Gastrocnemius medialis (tissue), 4 donors: ENCODE measurements around the gene GMNC. TPM values are rescaled to one million over a fixed set of nuclear protein-coding genes. Genes with fewer than 3 reads are reported as not detected.

ENCODE experiments used
- ATAC-seq, 2 donors: fragments of 150-250 bp; one replicate each; pipeline ENCODE4 v1.9.1; 2016
- DNase-seq, 2 donors: peaks; one replicate each; pipeline ENCODE4 v3.0.0-alpha.2; 2019
- H3K27ac ChIP-seq, 4 donors: fragments of 200-600 bp; sonication (generic); 1 replicate in 1 of 4; 2 replicates in 3 of 4; pipeline ENCODE4 v1.5.1; 2016 to 2018; ENCODE audit warnings: mild to moderate bottlenecking in 2 of 4, moderate library complexity in 1 of 4
- H3K27me3 ChIP-seq, 3 donors: fragments of 200-600 bp; sonication (generic) in 2 of 3; 1 replicate in 1 of 3; 2 replicates in 2 of 3; pipeline versions ENCODE4 v1.5.1 to v1.6.0; 2016 to 2019; ENCODE audit warnings: mild to moderate bottlenecking in 1 of 3, moderate library complexity in 1 of 3
- H3K36me3 ChIP-seq, 2 donors: fragments of 200-600 bp; sonication (generic) in 1 of 2; one replicate each; pipeline ENCODE4 v1.5.1; 2017 to 2018
- H3K4me1 ChIP-seq, 2 donors: fragments of 200-600 bp; sonication (generic) in 1 of 2; one replicate each; pipeline ENCODE4 v1.5.1; 2016 to 2017; ENCODE audit warnings: mild to moderate bottlenecking in 2 of 2
- H3K4me3 ChIP-seq, 4 donors: fragments of 200-600 bp; sonication (generic) in 3 of 4; 1 replicate in 1 of 4; 2 replicates in 3 of 4; pipeline ENCODE4 v1.5.1; 2016 to 2019; ENCODE audit warnings: mild to moderate bottlenecking in 2 of 4
- H3K9me3 ChIP-seq, 3 donors: fragments of 200-600 bp; sonication (generic) in 2 of 3; 1 replicate in 1 of 3; 2 replicates in 2 of 3; pipeline ENCODE4 v1.5.1; 2016 to 2019
- POLR2A ChIP-seq, 2 donors: fragments of 450-650 bp; IDR thresholded peaks; one replicate each; pipeline ENCODE4 v1.6.1; 2017; ENCODE audit warnings: antibody characterized with exemption in 2 of 2, mild to moderate bottlenecking in 2 of 2, moderate library complexity in 2 of 2
- in situ Hi-C, 4 donors: fragments of 200-750 bp; cut with MboI; loops; one replicate each; pipeline versions ENCODE4 v1.15.0 to v1.8.0; 2017; ENCODE audit warnings: low sequenced_read_pairs in 4 of 4
- intact Hi-C: fragments of 100-400 bp; cut with DNase I; formaldehyde crosslinking; loops from one replicate; pipeline ENCODE4 v1.15.1; 2023; ENCODE audit warnings: low total_unique reads
- total RNA-seq, 4 donors: library from RNA; depleted of rRNA; stranded (reverse); fragments of >200 nt; gene quantifications; one replicate each; pipeline versions ENCODE4 v1.1.0 to v1.2.3, GENCODE V29; 2016
- TF ChIP-seq, protein P1 (sequence below), 5 experiments: fragments of 450-650 bp in 3 of 5; fragments of 200-600 bp in 2 of 5; sonication (generic) in 2 of 5; IDR thresholded peaks in 4 of 5; conservative IDR thresholded peaks in 1 of 5; 1 replicate in 4 of 5; 2 replicates in 1 of 5; pipeline ENCODE4 v1.5.1; 2016 to 2019; ENCODE audit warnings: antibody characterized with exemption in 5 of 5, mild to moderate bottlenecking in 3 of 5, moderate library complexity in 3 of 5

Gene GMNC
- total RNA-seq, 4 donors from 2014 or later: not detected

DNA sequence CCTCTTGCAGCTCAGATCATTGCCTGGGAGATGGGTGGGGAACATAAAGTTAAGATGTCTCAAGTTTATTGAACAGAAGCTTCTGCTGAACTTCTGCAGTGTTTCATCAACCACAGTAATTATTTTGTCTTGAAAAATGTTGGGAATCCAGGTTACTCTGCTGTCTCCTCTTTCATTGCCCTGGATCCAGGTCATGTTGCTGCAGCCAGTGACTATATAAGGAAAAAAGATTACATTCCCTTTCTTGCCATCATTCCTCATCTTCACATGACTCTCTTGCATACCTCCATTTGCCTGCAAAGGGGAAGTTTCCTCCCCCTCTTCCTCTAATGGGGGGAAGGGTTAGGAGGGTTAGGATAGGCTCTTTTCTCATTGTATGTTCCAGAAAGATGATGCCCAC, 15.1 kb downstream of the GMNC start:
- Histone ChIP-seq H3K9me3 (no peaks in the 10 kb centered on the region), H3K36me3 (no peaks in the 10 kb centered on the region), H3K4me3 (no peak overlapping the region), H3K4me1 (no peaks in the 10 kb centered on the region), H3K27ac (no peak overlapping the region), H3K27me3 (no peaks in the 10 kb centered on the region)
- TF ChIP-seq POLR2A (IDR thresholded peaks at IDR 0.05): no peak
- TF ChIP-seq, protein P1, sequence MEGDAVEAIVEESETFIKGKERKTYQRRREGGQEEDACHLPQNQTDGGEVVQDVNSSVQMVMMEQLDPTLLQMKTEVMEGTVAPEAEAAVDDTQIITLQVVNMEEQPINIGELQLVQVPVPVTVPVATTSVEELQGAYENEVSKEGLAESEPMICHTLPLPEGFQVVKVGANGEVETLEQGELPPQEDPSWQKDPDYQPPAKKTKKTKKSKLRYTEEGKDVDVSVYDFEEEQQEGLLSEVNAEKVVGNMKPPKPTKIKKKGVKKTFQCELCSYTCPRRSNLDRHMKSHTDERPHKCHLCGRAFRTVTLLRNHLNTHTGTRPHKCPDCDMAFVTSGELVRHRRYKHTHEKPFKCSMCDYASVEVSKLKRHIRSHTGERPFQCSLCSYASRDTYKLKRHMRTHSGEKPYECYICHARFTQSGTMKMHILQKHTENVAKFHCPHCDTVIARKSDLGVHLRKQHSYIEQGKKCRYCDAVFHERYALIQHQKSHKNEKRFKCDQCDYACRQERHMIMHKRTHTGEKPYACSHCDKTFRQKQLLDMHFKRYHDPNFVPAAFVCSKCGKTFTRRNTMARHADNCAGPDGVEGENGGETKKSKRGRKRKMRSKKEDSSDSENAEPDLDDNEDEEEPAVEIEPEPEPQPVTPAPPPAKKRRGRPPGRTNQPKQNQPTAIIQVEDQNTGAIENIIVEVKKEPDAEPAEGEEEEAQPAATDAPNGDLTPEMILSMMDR (IDR thresholded peaks at IDR 0.05 in 4 of 5, conservative IDR thresholded peaks at IDR 0.05 in 1 of 5): no peak
- intact Hi-C loops (no loop called here), in situ Hi-C loops (no loop called here)
- DNase-seq: no peak
- no peak for ATAC-seq

DNA sequence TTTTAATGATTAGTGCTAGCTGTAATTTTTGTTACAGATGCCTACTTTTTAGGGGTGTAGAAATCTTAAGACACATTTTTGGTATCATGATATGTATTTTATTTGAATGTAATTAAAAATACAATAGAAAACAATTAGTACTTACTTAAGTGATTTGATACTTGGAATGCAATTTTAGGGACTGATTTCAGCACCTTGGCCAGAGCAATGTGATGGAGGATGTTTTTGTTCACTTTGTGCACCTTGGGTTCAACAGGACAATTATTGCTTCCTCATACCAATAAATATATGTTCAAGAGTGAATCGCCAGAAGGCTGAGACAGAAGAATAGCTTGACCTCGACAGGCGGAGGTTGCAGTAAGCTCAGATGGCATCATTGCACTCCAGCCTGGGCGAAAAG, 22.3 kb downstream of the GMNC start:
- DNase-seq (no peak), ATAC-seq (no peak)
- H3K36me3 ChIP-seq: no peaks in the 10 kb centered on the region
- no peak for TF ChIP-seq POLR2A (IDR thresholded peaks at IDR 0.05)
- TF ChIP-seq, protein P1 (IDR thresholded peaks at IDR 0.05 in 4 of 5, conservative IDR thresholded peaks at IDR 0.05 in 1 of 5): no peak
- intact Hi-C loops (no loop called here), in situ Hi-C loops (no loop called here)
- H3K9me3 ChIP-seq: no peaks in the 10 kb centered on the region
- no peaks in the 10 kb centered on the region for H3K27me3 ChIP-seq
- H3K4me1 ChIP-seq: no peaks in the 10 kb centered on the region
- H3K27ac ChIP-seq: no peak overlapping the region
- no peak overlapping the region for H3K4me3 ChIP-seq

DNA sequence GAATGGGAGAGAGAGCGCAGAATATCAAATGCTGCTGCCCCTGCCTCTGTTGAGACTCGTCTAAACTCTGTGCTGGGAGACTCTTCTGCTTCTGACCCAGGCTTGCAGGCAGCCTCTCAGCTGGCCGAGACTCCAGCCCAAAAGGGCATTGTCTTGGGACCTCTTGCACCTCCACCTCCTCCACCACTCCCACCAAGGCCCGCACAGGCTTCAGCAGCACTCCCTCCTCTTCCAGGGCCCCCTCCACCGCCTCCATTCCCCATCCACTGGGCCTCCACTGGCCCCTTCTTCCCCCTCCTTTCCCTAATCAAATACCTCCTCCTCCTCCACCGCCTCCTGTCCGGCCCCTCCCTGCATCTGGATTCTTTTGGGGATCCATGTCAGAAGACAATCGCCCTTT, 31.3 kb downstream of the GMNC start:
- H3K27me3 ChIP-seq: no peaks in the 10 kb centered on the region
- no peak for DNase-seq
- no peaks in the 10 kb centered on the region for H3K9me3 ChIP-seq
- intact Hi-C loops: no loop called here
- H3K4me3 ChIP-seq: no peak overlapping the region
- in situ Hi-C loops: no loop called here
- ATAC-seq: no peak
- TF ChIP-seq POLR2A (IDR thresholded peaks at IDR 0.05): no peak
- H3K4me1 ChIP-seq: no peaks in the 10 kb centered on the region
- no peaks in the 10 kb centered on the region for H3K36me3 ChIP-seq
- no peak overlapping the region for H3K27ac ChIP-seq

DNA sequence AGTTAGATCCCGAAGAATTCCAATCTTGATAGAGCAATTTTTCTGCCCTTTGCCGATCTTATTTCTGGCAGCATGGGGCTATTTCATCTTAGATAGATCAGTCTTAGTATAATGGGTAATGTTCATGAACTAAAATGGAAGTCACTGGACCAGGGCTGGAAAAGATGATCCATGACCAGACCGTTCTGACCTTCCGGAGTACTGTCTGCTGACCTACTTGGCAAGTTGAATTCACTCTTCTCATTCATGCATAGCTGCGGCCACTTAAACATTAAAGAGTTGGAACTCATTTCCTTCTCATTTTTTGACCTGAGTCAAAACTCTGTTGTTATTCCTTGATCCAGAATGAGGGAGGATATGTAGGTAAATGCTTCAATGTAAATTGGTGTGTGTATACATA, 32.5 kb downstream of the GMNC start:
- H3K9me3 ChIP-seq: no peaks in the 10 kb centered on the region
- in situ Hi-C loops: no loop called here
- no peaks in the 10 kb centered on the region for H3K27me3 ChIP-seq
- intact Hi-C loops: no loop called here
- TF ChIP-seq, protein P1 (IDR thresholded peaks at IDR 0.05 in 4 of 5, conservative IDR thresholded peaks at IDR 0.05 in 1 of 5): no peak
- TF ChIP-seq POLR2A (IDR thresholded peaks at IDR 0.05): no peak
- no peaks in the 10 kb centered on the region for H3K4me1 ChIP-seq
- no peaks in the 10 kb centered on the region for H3K36me3 ChIP-seq
- DNase-seq (no peak), ATAC-seq (no peak)
- no peak overlapping the region for H3K27ac ChIP-seq
- no peak overlapping the region for H3K4me3 ChIP-seq

DNA sequence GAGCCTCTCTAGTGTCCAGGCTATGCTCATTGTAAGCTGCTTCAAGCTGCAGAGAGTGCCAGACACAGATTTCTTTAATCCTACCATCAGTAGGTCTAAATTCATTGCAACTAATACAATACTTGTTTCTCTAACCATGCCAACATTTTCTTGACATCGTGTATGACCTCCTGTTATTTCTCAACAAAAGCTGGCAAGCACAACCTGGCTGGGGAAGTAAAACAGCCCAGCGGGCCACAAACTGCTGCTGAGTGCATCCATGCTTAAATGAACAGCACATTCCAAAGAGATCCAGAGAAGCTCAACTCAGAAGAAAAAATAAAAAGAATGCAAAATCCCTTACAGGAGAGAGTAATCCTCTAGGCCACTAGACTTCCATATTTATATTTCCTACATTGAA, 36.5 kb downstream of the GMNC start:
- DNase-seq: no peak
- no peak overlapping the region for H3K4me3 ChIP-seq
- TF ChIP-seq POLR2A (IDR thresholded peaks at IDR 0.05): no peak
- TF ChIP-seq, protein P1 (IDR thresholded peaks at IDR 0.05 in 4 of 5, conservative IDR thresholded peaks at IDR 0.05 in 1 of 5): no peak
- no peaks in the 10 kb centered on the region for H3K9me3 ChIP-seq
- intact Hi-C loops (no loop called here), in situ Hi-C loops (no loop called here)
- no peak overlapping the region for H3K27ac ChIP-seq
- no peak for ATAC-seq
- H3K4me1 ChIP-seq: no peaks in the 10 kb centered on the region
- no peaks in the 10 kb centered on the region for H3K27me3 ChIP-seq
- no peaks in the 10 kb centered on the region for H3K36me3 ChIP-seq
